Colonic mucosa (tissue), 4 donors: ENCODE measurements around the gene ZNF609. TPM values are rescaled to one million over a fixed set of nuclear protein-coding genes. Genes with fewer than 3 reads are reported as not detected.

Experiments used
- DNase-seq: peaks from one replicate; pipeline ENCODE4 v3.0.0-alpha.2; 2020
- H3K27ac ChIP-seq: fragments of 200-600 bp; one replicate; pipeline ENCODE4 v1.8.0; 2021
- H3K27me3 ChIP-seq: fragments of 200-600 bp; one replicate; pipeline ENCODE4 v1.8.0; 2021
- H3K36me3 ChIP-seq: fragments of 200-600 bp; one replicate; pipeline ENCODE4 v1.8.0; 2021
- H3K4me1 ChIP-seq: fragments of 200-600 bp; one replicate; pipeline ENCODE4 v1.8.0; 2021; ENCODE audit warnings: mild to moderate bottlenecking
- H3K4me3 ChIP-seq: fragments of 200-600 bp; one replicate; pipeline ENCODE4 v1.8.0; 2021
- H3K9ac ChIP-seq, 2 donors: one replicate each; pipeline ENCODE4 v1.7.0; 2013; ENCODE audit warnings: control low read depth in 2 of 2, low read depth in 2 of 2, low read length in 2 of 2
- H3K9me3 ChIP-seq: fragments of 200-600 bp; one replicate; pipeline ENCODE4 v1.8.0; 2021
- CTCF ChIP-seq: fragments of 200-600 bp; IDR thresholded peaks from one replicate; pipeline ENCODE4 v1.8.0; 2022; ENCODE audit warnings: antibody characterized with exemption, mild to moderate bottlenecking
- intact Hi-C: fragments of 100-400 bp; cut with DNase I; formaldehyde crosslinking; loops from one replicate; pipeline ENCODE4 v1.14.1; 2022
- total RNA-seq, 2 donors: library from RNA; stranded (reverse); fragmentation: NEBNext Ultra II Directional in 1 of 2; extraction: Animal tissue kit (Norgen Biotek cat#: 25700) in 1 of 2; gene quantifications; one replicate each; pipeline ENCODE4 v1.2.1, GENCODE V29; 2021
- donor health status: healthy.
- donor health status: DM: no; HTN: no; CAD: no.
- donor health status: DM: no; HTN: no; CAD: no.

Gene ZNF609
- total RNA-seq, 2 donors from 2014 or later: 24.5 to 24.8 TPM

- Histone ChIP-seq H3K4me1 (no peaks in the 10 kb centered on the region), H3K27me3 (no peaks in the 10 kb centered on the region), H3K36me3 (no peaks in the 10 kb centered on the region), H3K9me3 (no peaks in the 10 kb centered on the region), H3K27ac (no peak overlapping the region), H3K9ac (no peak overlapping the region), H3K4me3 (no peak overlapping the region)
- DNase-seq: no peak
- intact Hi-C loops: no loop called here
- TF ChIP-seq CTCF: no peak
Measured at GRCh38 chr15:64438653-64439447, 21.5 kb upstream of the ZNF609 start.

GRCh38 chr15:64441852-64442251, 18.5 kb upstream of the ZNF609 start:
- Histone ChIP-seq H3K4me1 (no peaks in the 10 kb centered on the region), H3K36me3 (no peaks in the 10 kb centered on the region), H3K9ac (no peak overlapping the region), H3K27ac (no peak overlapping the region), H3K4me3 (no peak overlapping the region), H3K27me3 (no peaks in the 10 kb centered on the region), H3K9me3 (no peaks in the 10 kb centered on the region)
- TF ChIP-seq CTCF: no peak
- DNase-seq: no peak
- intact Hi-C loops: no loop called here

- no peak overlapping the region for H3K9ac ChIP-seq
- H3K27ac ChIP-seq: no peak overlapping the region
- intact Hi-C loops: no loop called here
- H3K4me1 ChIP-seq: no peaks in the 10 kb centered on the region
- no peaks in the 10 kb centered on the region for H3K27me3 ChIP-seq
- no peak overlapping the region for H3K4me3 ChIP-seq
- no peaks in the 10 kb centered on the region for H3K36me3 ChIP-seq
- no peak for TF ChIP-seq CTCF
- no peak for DNase-seq
- no peaks in the 10 kb centered on the region for H3K9me3 ChIP-seq
Measured at GRCh38 chr15:64443016-64443415, 17.4 kb upstream of the ZNF609 start.

- Histone ChIP-seq H3K27me3 (no peaks in the 10 kb centered on the region), H3K4me1 (no peaks in the 10 kb centered on the region), H3K36me3 (no peaks in the 10 kb centered on the region), H3K9me3 (no peaks in the 10 kb centered on the region), H3K4me3 (no peak overlapping the region), H3K9ac (no peak overlapping the region), H3K27ac (no peak overlapping the region)
- TF ChIP-seq CTCF: no peak
- intact Hi-C loops: no loop called here
- no peak for DNase-seq
Measured at GRCh38 chr15:64443747-64444621, 16.4 kb upstream of the ZNF609 start.

- Histone ChIP-seq H3K9me3 (no peaks in the 10 kb centered on the region), H3K4me3 (no peak overlapping the region), H3K4me1 (no peaks in the 10 kb centered on the region), H3K27me3 (no peaks in the 10 kb centered on the region), H3K27ac (no peak overlapping the region), H3K36me3 (no peaks in the 10 kb centered on the region), H3K9ac (no peak overlapping the region)
- DNase-seq: no peak
- intact Hi-C loops: no loop called here
- TF ChIP-seq CTCF: no peak
Measured at GRCh38 chr15:64444836-64445235, 15.5 kb upstream of the ZNF609 start.
